GM03348 (cell line): Measurements from ENCODE around the gene NCAPG.

Experiments
- DNase-seq: peaks from one replicate; pipeline ENCODE4 v3.0.0; 2012; ENCODE audit warnings: low spot score

Gene NCAPG, protein sequence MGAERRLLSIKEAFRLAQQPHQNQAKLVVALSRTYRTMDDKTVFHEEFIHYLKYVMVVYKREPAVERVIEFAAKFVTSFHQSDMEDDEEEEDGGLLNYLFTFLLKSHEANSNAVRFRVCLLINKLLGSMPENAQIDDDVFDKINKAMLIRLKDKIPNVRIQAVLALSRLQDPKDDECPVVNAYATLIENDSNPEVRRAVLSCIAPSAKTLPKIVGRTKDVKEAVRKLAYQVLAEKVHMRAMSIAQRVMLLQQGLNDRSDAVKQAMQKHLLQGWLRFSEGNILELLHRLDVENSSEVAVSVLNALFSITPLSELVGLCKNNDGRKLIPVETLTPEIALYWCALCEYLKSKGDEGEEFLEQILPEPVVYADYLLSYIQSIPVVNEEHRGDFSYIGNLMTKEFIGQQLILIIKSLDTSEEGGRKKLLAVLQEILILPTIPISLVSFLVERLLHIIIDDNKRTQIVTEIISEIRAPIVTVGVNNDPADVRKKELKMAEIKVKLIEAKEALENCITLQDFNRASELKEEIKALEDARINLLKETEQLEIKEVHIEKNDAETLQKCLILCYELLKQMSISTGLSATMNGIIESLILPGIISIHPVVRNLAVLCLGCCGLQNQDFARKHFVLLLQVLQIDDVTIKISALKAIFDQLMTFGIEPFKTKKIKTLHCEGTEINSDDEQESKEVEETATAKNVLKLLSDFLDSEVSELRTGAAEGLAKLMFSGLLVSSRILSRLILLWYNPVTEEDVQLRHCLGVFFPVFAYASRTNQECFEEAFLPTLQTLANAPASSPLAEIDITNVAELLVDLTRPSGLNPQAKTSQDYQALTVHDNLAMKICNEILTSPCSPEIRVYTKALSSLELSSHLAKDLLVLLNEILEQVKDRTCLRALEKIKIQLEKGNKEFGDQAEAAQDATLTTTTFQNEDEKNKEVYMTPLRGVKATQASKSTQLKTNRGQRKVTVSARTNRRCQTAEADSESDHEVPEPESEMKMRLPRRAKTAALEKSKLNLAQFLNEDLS

GRCh38 chr4:17810260-17811077, at the start of gene NCAPG, which contains the start of gene DCAF16:
Gene NCAPG (plus strand): TSS chr4:17810979. CDS start chr4:17811078, 99 bp downstream.
Gene DCAF16 (minus strand): TSS chr4:17810757. CDS start chr4:17804141, 6,616 bp downstream.
- DNase-seq: peak; percentile 99

GRCh38 chr4:17761062-17761461, 49.7 kb upstream of the NCAPG start:
- DNase-seq: no peak

- peak; percentile 17 for DNase-seq
Measured at GRCh38 chr4:17762726-17763125, 48.1 kb upstream of the NCAPG start.

- DNase-seq: no peak
Measured at GRCh38 chr4:17763416-17763815, 47.4 kb upstream of the NCAPG start.

GRCh38 chr4:17763931-17764330, 46.8 kb upstream of the NCAPG start:
- DNase-seq: no peak

DNA sequence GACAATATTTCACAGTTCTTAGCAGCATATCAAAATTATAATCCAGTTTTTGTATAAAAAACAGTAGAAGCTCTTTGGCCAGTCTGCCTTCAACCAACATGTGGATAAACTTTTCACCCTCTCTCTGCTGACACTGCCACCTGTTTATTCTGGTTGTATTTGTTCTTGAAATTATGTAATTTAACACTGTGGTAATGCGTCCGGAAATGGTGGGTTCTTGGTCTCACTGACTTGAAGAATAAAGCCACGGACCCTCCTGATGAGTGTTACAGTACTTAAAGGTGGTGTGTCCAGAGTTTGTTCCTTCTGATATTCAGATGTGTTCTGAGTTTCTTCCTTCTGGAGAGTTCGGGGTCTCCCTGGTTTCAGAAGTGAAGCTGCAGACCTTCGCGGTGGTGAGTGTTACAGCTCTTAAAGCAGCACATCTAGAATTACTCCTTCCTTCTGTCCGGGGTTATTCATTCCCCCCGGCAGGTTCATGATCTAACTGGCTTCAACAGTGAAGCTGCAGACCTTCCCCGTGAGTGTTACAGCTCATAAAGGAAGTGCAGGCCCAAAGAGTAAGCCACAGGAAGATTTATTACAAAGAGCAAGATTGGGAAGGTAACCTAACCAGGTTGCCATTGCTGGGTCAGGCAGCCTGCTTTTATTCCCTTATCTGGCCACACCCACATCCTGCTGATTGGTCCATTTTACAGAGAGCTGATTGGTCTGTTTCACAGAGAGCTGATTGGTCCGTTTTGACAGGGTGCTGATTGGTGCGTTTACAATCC, 45.1 kb upstream of the NCAPG start:
- no peak for DNase-seq

- no peak for DNase-seq
Measured at GRCh38 chr4:17766826-17767458, 43.8 kb upstream of the NCAPG start.

DNA sequence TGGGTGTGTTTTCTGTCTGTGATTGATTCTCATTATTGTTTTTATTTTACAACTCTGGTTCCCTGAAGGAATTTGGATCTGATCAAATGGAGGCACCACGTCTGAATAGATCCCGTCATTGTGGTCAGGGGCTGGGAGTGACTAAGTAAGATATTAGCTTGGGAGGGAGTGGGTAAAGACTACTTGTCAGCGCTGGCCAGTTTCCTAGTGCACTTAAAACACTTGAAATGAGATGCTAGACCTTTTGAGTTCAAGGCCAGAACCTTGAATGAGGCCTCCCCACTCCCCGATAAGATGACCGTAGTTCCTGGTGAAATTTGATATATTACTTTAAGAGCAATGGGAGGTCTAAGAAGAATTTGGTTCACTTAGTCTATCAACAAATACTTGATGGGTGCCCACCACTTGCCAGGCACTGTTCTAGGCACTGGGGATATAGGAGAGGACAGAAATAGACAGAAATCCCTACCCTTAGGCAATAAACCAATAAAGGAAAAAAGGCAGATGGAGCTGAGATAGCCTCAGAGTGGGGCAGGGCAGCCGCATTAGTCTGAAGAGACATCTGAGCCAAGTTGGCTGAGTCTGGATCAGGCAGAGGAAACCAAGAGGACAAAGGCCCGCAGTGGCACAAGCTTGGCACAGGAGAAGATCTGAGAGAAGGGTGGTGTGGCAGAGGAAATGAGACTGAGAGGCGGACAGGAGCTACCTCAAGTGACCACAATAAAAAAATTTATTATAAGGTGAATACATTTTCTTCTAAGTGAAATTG, 41.2 kb upstream of the NCAPG start:
- no peak for DNase-seq

GRCh38 chr4:17770845-17771244, 39.9 kb upstream of the NCAPG start:
- no peak for DNase-seq

GRCh38 chr4:17771284-17771908, 39.4 kb upstream of the NCAPG start:
- no peak for DNase-seq

DNA sequence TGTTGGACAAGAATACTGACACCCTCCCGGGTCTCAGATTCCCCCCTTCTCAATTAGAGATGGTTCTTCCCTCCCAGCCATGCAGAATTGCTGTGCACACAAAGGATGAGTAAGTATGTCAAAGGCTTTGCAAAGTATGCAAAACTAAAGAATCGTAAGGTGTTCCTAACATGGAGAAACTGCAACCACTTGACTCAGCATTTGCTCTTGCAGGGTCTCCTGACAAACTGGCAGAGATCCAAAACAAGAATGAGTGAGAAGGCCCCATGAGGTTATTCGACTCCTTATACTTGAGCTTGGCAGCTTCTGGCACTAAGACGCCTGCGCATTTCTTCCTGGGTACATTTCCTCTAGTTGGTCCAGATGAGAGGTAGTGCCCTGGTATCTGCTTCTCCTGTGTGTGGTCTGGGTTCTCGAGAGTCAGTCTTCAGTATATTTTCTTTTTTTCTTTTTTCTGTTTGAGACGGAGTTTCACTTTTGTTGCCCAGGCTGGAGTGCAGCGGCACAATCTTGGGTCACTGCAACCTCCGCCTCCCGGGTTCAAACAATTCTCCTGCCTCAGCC, 37.6 kb upstream of the NCAPG start:
- DNase-seq: no peak

- DNase-seq: no peak
Measured at GRCh38 chr4:17778431-17778830, 32.3 kb upstream of the NCAPG start.

DNA sequence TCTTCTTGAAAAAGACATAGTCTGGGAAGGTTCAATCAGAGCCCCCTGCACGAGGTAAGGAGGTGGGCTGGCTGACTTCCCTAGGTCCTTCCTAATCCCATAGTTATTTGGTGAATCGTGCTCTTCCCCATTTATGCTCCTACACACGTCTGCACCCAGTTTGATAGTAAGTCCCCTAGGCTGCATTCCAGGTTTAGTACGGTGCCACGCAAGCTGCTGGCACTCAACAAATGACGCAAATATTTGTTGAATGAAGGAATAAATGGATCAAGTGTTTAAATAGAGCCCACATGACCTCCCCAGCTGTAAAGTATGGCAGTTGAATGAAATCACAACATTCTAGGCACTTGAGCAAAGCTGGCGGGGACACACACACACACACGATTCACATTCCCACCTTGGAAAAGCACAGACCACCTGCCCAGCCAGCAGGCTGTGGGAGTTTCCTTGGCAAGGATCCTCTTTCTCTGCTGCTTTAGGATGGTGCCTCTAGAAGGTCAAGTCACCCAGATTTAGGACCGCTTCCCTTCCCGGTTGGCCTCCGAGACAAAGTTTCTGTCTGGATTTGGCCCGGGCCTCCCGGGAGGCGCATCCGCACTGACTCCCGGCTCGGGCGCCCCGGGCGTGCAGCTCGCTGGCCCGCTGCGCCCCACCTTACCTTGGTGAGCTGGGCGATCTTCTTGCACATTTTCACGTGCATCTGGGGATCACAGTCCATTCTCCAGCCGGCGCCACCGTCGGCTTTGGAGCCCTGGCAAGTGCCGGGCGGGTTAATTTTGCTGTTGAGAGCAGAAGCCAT, 30.1 kb upstream of the NCAPG start:
- DNase-seq: peak; percentile 21

DNA sequence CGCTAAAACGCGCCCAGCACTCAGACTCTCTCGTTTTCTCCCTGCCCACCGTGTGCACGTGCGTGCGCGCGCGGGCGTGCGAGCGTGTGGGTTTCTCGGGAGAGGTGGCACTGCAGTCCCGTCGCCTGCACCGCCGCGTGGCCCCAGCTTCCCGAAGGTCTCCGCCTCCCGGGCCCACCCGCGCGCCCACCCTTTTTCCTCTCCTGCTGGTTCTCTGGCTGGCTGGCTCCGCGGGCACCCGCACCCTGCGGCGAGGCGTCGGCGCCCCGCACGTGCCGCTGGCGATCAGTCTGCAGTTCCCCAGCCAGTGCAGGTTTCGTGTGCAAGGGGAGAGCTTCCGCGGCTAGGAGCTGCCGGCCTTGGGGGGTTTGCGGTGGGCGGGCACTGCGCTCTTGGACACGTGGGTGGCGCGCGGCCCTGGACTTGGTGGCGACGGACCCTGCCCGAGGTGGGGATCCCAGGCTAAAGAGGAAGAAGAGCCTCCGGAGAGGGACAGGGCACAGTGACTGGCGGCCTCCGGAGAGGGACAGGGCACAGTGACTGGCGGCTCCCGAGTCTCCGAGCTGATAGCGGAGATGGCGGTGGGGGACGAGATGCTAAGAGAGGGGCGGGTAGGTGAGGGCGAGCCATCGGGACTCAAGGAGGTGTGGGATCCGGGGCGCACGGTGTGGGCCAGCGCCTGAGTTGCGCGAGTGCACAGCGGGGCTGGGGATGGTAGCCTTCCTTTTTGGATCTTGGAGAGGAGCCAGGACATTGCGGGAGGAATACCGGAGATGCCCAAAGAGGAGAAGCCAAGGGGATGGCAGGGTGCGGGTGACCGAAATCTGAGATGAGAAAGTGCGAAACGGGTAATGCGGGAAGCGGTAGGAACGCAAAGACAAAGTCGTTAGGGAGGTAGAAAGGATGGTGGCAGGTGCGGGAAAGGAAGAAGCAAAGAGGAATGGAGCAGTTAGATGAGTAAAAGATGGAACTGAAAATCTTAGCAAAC, 29.2 kb upstream of the NCAPG start, which contains the start of gene FAM184B:
Gene FAM184B, minus strand, starts transcription at position 322 of the 988 bp plus-strand sequence. CDS start 322 bp downstream, outside the sequence.
- peak; percentile 45 for DNase-seq

GRCh38 chr4:17785858-17786257, 24.9 kb upstream of the NCAPG start:
- DNase-seq: no peak

DNA sequence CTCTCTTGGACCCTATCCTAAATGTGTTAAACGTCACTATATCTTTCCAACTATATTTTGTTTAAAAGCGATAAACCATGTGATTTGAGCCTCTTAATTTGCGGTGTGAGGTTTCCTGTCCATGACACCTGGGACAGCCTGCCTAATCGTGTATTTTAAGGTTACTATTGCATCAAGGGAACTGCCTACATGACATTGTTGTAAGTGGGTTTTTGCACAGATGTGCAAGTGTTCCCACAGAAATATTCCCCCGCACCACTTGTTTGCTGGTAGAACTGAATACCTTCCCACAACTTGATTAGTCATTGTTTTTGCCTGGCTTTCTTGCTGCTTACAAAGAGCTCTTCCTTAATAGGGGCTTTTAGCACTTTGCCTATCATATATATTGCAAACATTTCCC, 24.2 kb upstream of the NCAPG start:
- DNase-seq: no peak

- DNase-seq: no peak
Measured at GRCh38 chr4:17787315-17787714, 23.5 kb upstream of the NCAPG start.
